ENCODE measurements around the gene BEND6. TPM values are rescaled to one million over a fixed set of nuclear protein-coding genes. Genes with fewer than 3 reads are reported as not detected.

The BEND6 gene
- total and polyA plus RNA-seq, 2 experiments from 2014 or later: 24.6 to 25.1 TPM

GRCh38 chr6:57017069-57017468 is 62.2 kb downstream of the BEND6 start:
- DNase-seq: no peak
- 79 to 86% methylated on average over 3 of the region's 3 CpGs for WGBS, 2 experiments (ENCODE audit: low coverage in 1 of 2, low lambda C conversion rate in 2 of 2, missing lambda C conversion rate in 2 of 2)
- Histone ChIP-seq H3K4me1 (ENCODE audit: insufficient read depth) (peaks cover 16% of the 10 kb centered on the region), H3K4me2 (ENCODE audit: unreplicated experiment) (no peak overlapping the region), H3K27ac (no peak overlapping the region), H3K79me2 (ENCODE audit: insufficient read depth) (no peaks in the 10 kb centered on the region), H3K36me3 (ENCODE audit: low read depth) (no peaks in the 10 kb centered on the region), H3F3A (ENCODE audit: insufficient read depth) (peaks cover 13% of the 10 kb centered on the region), H2AFZ (no peak overlapping the region), H4K20me1 (ENCODE audit: insufficient read depth) (no peaks in the 10 kb centered on the region), H3K9me2 (ENCODE audit: insufficient read depth) (no peaks in the 10 kb centered on the region), H3K9ac (no peak overlapping the region), H3K4me3 (no peak overlapping the region), H3K9me3 (ENCODE audit: low read depth) (no peaks in the 10 kb centered on the region), H3K27me3 (replicated peaks; ENCODE audit: insufficient read depth) (no peaks in the 10 kb centered on the region)
- in situ Hi-C loops (cut with MboI): no loop called here
- TF ChIP-seq EZH2phosphoT487 (IDR thresholded peaks at IDR 0.05; ENCODE audit: insufficient read depth, low read depth) (no peak), EZH2 (IDR thresholded peaks at IDR 0.05; ENCODE audit: insufficient read depth, poor library complexity, severe bottlenecking) (no peak)

GRCh38 chr6:57017841-57018240 is 62.9 kb downstream of the BEND6 start:
- Histone ChIP-seq H3F3A (ENCODE audit: insufficient read depth) (peaks cover 5% of the 10 kb centered on the region), H3K9ac (no peak overlapping the region), H3K9me3 (ENCODE audit: low read depth) (no peaks in the 10 kb centered on the region), H4K20me1 (ENCODE audit: insufficient read depth) (no peaks in the 10 kb centered on the region), H3K79me2 (ENCODE audit: insufficient read depth) (no peaks in the 10 kb centered on the region), H3K27ac (no peak overlapping the region), H3K27me3 (replicated peaks; ENCODE audit: insufficient read depth) (no peaks in the 10 kb centered on the region), H3K4me1 (ENCODE audit: insufficient read depth) (peaks cover 14% of the 10 kb centered on the region), H2AFZ (no peak overlapping the region), H3K4me2 (ENCODE audit: unreplicated experiment) (no peak overlapping the region), H3K4me3 (no peak overlapping the region), H3K9me2 (ENCODE audit: insufficient read depth) (no peaks in the 10 kb centered on the region), H3K36me3 (ENCODE audit: low read depth) (no peaks in the 10 kb centered on the region)
- WGBS, 2 experiments (ENCODE audit: low coverage in 1 of 2, low lambda C conversion rate in 2 of 2, missing lambda C conversion rate in 2 of 2): 96 to 98% methylated on average over 1 of the region's 1 CpG
- TF ChIP-seq EZH2phosphoT487 (IDR thresholded peaks at IDR 0.05; ENCODE audit: insufficient read depth, low read depth) (no peak), EZH2 (IDR thresholded peaks at IDR 0.05; ENCODE audit: insufficient read depth, poor library complexity, severe bottlenecking) (no peak)
- DNase-seq: no peak
- in situ Hi-C loops (cut with MboI): no loop called here

GRCh38 chr6:57019434-57019833 is 64.5 kb downstream of the BEND6 start:
- no peak overlapping the region for H3K4me3 ChIP-seq
- WGBS, 2 experiments (ENCODE audit: low coverage in 1 of 2, low lambda C conversion rate in 2 of 2, missing lambda C conversion rate in 2 of 2): 89 to 100% methylated on average over 4 of the region's 4 CpGs

DNA sequence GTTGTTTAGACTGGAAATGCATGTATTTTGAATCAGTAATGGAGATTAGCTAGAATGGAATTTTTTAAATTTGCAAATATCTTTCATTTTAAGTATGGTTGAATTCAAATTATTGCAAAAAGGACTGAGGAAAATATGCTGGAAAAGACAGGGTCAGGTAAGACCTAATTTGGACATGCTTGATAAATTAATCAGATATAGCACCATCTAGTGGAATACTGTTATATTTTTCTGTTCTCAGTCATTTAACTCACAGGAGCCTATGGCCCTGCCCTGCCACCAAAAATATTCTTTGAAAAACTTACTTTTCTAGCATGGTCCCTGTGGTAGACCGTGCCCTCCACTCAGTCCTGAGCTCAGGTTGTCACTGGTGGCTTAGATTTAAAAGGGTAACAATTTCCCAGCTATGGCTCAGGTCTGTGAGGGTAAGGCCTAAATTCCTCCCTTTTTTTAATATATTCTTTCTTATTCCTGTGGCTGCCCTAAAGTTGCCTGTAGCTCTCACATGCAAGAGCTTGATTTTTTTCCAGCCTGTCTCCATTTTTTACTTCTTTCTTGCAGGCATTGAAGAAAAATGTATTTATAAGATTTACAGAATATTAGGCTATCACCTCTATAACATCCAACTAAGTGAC is 66.3 kb downstream of the BEND6 start:
- DNase-seq: peak; percentile 65
- Histone ChIP-seq H4K20me1 (ENCODE audit: insufficient read depth) (no peaks in the 10 kb centered on the region), H3K4me2 (ENCODE audit: unreplicated experiment) (no peak overlapping the region), H3F3A (ENCODE audit: insufficient read depth) (no peaks in the 10 kb centered on the region), H2AFZ (peak overlapping the region; percentile 50; the same call in 1 of the 2 replicates), H3K36me3 (ENCODE audit: low read depth) (0 out of 2 replicates have a peak, but pooled peaks cover 7% of the 10 kb centered on the region), H3K27me3 (replicated peaks; ENCODE audit: insufficient read depth) (no peaks in the 10 kb centered on the region), H3K9ac (no peak overlapping the region), H3K79me2 (ENCODE audit: insufficient read depth) (no peaks in the 10 kb centered on the region), H3K4me3 (no peak overlapping the region), H3K4me1 (ENCODE audit: insufficient read depth) (no peaks in the 10 kb centered on the region), H3K9me3 (ENCODE audit: low read depth) (no peaks in the 10 kb centered on the region), H3K27ac (no peak overlapping the region), H3K9me2 (ENCODE audit: insufficient read depth) (no peaks in the 10 kb centered on the region)
- no peak for TF ChIP-seq EZH2 (IDR thresholded peaks at IDR 0.05; ENCODE audit: insufficient read depth, poor library complexity, severe bottlenecking)
- no peak for TF ChIP-seq EZH2phosphoT487 (IDR thresholded peaks at IDR 0.05; ENCODE audit: insufficient read depth, low read depth)
- in situ Hi-C loops (cut with MboI): no loop called here
- 0% methylated on average over 1 of the region's 1 CpG for WGBS, 2 experiments (ENCODE audit: low coverage in 1 of 2, low lambda C conversion rate in 2 of 2, missing lambda C conversion rate in 2 of 2)

More at GRCh38 chr6:57019434-57019833, 64.5 kb downstream of the BEND6 start:
- no peaks in the 10 kb centered on the region for H3K9me2 ChIP-seq (ENCODE audit: insufficient read depth)
- H4K20me1 ChIP-seq (ENCODE audit: insufficient read depth): no peaks in the 10 kb centered on the region
- 0 out of 2 replicates have a peak, but pooled peaks cover under 1% of the 10 kb centered on the region for H3K36me3 ChIP-seq (ENCODE audit: low read depth)
- no peaks in the 10 kb centered on the region for H3K27me3 ChIP-seq (replicated peaks; ENCODE audit: insufficient read depth)
- no peaks in the 10 kb centered on the region for H3K4me1 ChIP-seq (ENCODE audit: insufficient read depth)
- H3K27ac ChIP-seq: no peak overlapping the region
- no peak for TF ChIP-seq EZH2 (IDR thresholded peaks at IDR 0.05; ENCODE audit: insufficient read depth, poor library complexity, severe bottlenecking)
- TF ChIP-seq EZH2phosphoT487 (IDR thresholded peaks at IDR 0.05; ENCODE audit: insufficient read depth, low read depth): no peak
- H2AFZ ChIP-seq: no peak overlapping the region
- no peak overlapping the region for H3K4me2 ChIP-seq (ENCODE audit: unreplicated experiment)
- in situ Hi-C loops (cut with MboI): no loop called here
- H3F3A ChIP-seq (ENCODE audit: insufficient read depth): no peaks in the 10 kb centered on the region; the same call in 1 of the 2 replicates
- DNase-seq: no peak
- H3K9ac ChIP-seq: no peak overlapping the region
- no peaks in the 10 kb centered on the region for H3K79me2 ChIP-seq (ENCODE audit: insufficient read depth)
- no peaks in the 10 kb centered on the region for H3K9me3 ChIP-seq (ENCODE audit: low read depth)

All from GM23248 (cell line).